Measurements from ENCODE around the gene PRM1. TPM values are rescaled to one million over a fixed set of nuclear protein-coding genes. Genes with fewer than 3 reads are reported as not detected.

Gene PRM1
- total and polyA plus RNA-seq, 2 of the 13 experiments (the other 11 are each of a cell fraction or from before 2014, with no cell fraction given), result not detected

DNA sequence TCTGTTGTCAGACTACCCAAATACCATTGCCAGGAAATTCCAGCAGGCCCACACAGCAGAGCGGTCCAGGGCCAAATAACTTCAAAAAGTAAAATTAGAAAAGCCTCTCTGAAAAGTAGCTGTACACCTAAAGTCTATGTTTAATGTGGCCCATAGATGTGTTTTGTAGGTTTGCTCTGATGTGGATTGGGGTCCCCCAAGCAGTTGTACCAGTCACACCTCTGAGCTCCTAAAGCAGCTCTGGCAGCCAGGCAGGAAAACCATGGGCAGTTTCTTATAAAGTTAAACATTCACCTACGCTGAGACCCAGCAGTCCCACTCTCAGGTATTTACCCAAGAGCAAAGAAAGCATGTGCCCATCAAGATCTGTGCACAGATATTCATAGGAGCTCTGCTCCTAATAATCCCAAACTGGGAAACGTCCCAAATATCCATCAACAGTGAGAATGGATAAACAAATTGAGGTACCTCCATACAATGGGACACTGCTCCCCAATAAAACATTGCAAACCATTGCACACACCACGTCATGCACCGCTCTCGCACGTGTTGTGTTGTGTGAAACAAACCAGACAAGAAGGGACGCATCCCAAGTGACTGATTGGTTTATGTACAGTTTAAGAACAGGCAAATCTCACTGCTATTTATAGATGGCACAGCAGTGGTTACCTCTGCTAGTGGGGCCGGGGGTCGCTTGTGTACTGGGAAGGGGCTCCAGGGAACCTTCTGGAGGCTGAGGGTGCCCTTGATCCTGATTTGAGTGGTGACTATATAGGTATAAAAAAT lies 15.8 kb upstream of the PRM1 start (continued):
- no peak for TF ChIP-seq SKI (IDR thresholded peaks at IDR 0.05; ENCODE audit: partially characterized antibody)
- peak; percentile 84; the same call in 1 of the 2 replicates for TF ChIP-seq CAMTA2 (CRISPR knock-in tag; IDR thresholded peaks at IDR 0.05; ENCODE audit: borderline replicate concordance)
- no peak for TF ChIP-seq ZNF737 (CRISPR knock-in tag; IDR thresholded peaks at IDR 0.05; ENCODE audit: borderline replicate concordance)
- TF ChIP-seq ZFX (CRISPR knock-in tag; IDR thresholded peaks at IDR 0.05; ENCODE audit: low read depth), result peak; percentile 78; the same call in 1 of the 2 replicates
- TF ChIP-seq ZKSCAN5 (CRISPR knock-in tag; IDR thresholded peaks at IDR 0.05), result no peak
- TF ChIP-seq, protein P1, sequence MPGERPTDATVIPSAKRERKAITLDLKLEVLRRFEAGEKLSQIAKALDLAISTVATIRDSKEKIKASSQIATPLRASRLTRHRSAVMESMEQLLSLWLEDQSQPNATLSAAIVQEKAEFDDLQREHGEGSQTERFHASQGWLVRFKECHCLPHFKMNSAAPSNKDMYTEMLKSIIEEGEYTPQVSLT (CRISPR knock-in tag; IDR thresholded peaks at IDR 0.05; ENCODE audit: borderline replicate concordance, low read depth), result peak; percentile 17; the same call in 1 of the 2 replicates
- no peak for TF ChIP-seq NFE2L1 (CRISPR knock-in tag; IDR thresholded peaks at IDR 0.05; ENCODE audit: borderline replicate concordance)
- TF ChIP-seq FOXK2 (IDR thresholded peaks at IDR 0.05), result 0 out of 2 replicates have a peak, but pooled peaks have one; percentile 13
- 0 out of 2 replicates have a peak, but pooled peaks have one; percentile 30 for TF ChIP-seq ZNF224 (CRISPR knock-in tag; IDR thresholded peaks at IDR 0.05)
- TF ChIP-seq ESRRA (CRISPR knock-in tag; IDR thresholded peaks at IDR 0.05; ENCODE audit: low read depth), result peak; percentile 76; the same call in 1 of the 2 replicates
- TF ChIP-seq HNRNPK (IDR thresholded peaks at IDR 0.05; ENCODE audit: low read depth, low read length, poor library complexity, severe bottlenecking), result no peak
- TF ChIP-seq U2AF2 (IDR thresholded peaks at IDR 0.05; ENCODE audit: low read depth, low read length), result no peak
- TF ChIP-seq ARHGAP35 (CRISPR knock-in tag; IDR thresholded peaks at IDR 0.05; ENCODE audit: borderline replicate concordance), result no peak
- TF ChIP-seq TBX2 (CRISPR knock-in tag; IDR thresholded peaks at IDR 0.05; ENCODE audit: borderline replicate concordance), result no peak
- TF ChIP-seq SRY (CRISPR knock-in tag; IDR thresholded peaks at IDR 0.05), result peak; percentile 66; the same call in 1 of the 2 replicates
- TF ChIP-seq, protein P2, sequence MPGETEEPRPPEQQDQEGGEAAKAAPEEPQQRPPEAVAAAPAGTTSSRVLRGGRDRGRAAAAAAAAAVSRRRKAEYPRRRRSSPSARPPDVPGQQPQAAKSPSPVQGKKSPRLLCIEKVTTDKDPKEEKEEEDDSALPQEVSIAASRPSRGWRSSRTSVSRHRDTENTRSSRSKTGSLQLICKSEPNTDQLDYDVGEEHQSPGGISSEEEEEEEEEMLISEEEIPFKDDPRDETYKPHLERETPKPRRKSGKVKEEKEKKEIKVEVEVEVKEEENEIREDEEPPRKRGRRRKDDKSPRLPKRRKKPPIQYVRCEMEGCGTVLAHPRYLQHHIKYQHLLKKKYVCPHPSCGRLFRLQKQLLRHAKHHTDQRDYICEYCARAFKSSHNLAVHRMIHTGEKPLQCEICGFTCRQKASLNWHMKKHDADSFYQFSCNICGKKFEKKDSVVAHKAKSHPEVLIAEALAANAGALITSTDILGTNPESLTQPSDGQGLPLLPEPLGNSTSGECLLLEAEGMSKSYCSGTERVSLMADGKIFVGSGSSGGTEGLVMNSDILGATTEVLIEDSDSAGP (CRISPR knock-in tag; IDR thresholded peaks at IDR 0.05; ENCODE audit: borderline replicate concordance), result no peak
- TF ChIP-seq NKX3-1 (CRISPR knock-in tag; IDR thresholded peaks at IDR 0.05), result no peak; the same call in 1 of the 2 replicates
- TF ChIP-seq, protein P3, sequence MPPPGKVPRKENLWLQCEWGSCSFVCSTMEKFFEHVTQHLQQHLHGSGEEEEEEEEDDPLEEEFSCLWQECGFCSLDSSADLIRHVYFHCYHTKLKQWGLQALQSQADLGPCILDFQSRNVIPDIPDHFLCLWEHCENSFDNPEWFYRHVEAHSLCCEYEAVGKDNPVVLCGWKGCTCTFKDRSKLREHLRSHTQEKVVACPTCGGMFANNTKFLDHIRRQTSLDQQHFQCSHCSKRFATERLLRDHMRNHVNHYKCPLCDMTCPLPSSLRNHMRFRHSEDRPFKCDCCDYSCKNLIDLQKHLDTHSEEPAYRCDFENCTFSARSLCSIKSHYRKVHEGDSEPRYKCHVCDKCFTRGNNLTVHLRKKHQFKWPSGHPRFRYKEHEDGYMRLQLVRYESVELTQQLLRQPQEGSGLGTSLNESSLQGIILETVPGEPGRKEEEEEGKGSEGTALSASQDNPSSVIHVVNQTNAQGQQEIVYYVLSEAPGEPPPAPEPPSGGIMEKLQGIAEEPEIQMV (CRISPR knock-in tag; IDR thresholded peaks at IDR 0.05; ENCODE audit: low read depth), result 0 out of 2 replicates have a peak, but pooled peaks have one; percentile 32
- no peak for TF ChIP-seq HNRNPH1 (optimal IDR thresholded peaks at IDR 0.05; ENCODE audit: low read depth, low read length)
- TF ChIP-seq, protein P4, sequence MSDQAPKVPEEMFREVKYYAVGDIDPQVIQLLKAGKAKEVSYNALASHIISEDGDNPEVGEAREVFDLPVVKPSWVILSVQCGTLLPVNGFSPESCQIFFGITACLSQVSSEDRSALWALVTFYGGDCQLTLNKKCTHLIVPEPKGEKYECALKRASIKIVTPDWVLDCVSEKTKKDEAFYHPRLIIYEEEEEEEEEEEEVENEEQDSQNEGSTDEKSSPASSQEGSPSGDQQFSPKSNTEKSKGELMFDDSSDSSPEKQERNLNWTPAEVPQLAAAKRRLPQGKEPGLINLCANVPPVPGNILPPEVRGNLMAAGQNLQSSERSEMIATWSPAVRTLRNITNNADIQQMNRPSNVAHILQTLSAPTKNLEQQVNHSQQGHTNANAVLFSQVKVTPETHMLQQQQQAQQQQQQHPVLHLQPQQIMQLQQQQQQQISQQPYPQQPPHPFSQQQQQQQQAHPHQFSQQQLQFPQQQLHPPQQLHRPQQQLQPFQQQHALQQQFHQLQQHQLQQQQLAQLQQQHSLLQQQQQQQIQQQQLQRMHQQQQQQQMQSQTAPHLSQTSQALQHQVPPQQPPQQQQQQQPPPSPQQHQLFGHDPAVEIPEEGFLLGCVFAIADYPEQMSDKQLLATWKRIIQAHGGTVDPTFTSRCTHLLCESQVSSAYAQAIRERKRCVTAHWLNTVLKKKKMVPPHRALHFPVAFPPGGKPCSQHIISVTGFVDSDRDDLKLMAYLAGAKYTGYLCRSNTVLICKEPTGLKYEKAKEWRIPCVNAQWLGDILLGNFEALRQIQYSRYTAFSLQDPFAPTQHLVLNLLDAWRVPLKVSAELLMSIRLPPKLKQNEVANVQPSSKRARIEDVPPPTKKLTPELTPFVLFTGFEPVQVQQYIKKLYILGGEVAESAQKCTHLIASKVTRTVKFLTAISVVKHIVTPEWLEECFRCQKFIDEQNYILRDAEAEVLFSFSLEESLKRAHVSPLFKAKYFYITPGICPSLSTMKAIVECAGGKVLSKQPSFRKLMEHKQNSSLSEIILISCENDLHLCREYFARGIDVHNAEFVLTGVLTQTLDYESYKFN (CRISPR knock-in tag; conservative IDR thresholded peaks at IDR 0.05), result peak; percentile 86
- TF ChIP-seq ZFP36L1 (CRISPR knock-in tag; IDR thresholded peaks at IDR 0.05), result 0 out of 2 replicates have a peak, but pooled peaks have one; percentile 14
